ENCODE results near the gene TMEM255B.

TMEM255B gene

GRCh38 chr13:113816946-113817859 is 58.2 kb downstream of the TMEM255B start:
- in situ Hi-C loops (cut with MboI; ENCODE audit: low pct_unique_long_range_greater_than_20kb, low sequenced_read_pairs, unreplicated experiment): no loop called here
- DNase-seq (ENCODE audit: low spot score): peak; percentile 91
- peak; percentile 86 for TF ChIP-seq CTCF (IDR thresholded peaks at IDR 0.05; ENCODE audit: extremely low read depth, insufficient read depth, missing control alignments)

- no peak for DNase-seq (ENCODE audit: low spot score)
- in situ Hi-C loops (cut with MboI; ENCODE audit: low pct_unique_long_range_greater_than_20kb, low sequenced_read_pairs, unreplicated experiment): no loop called here
- TF ChIP-seq CTCF (IDR thresholded peaks at IDR 0.05; ENCODE audit: extremely low read depth, insufficient read depth, missing control alignments): no peak
Measured at GRCh38 chr13:113817860-113818691, 59.0 kb downstream of the TMEM255B start.

- in situ Hi-C loops (cut with MboI; ENCODE audit: low pct_unique_long_range_greater_than_20kb, low sequenced_read_pairs, unreplicated experiment): no loop called here
- DNase-seq (ENCODE audit: low spot score): no peak
- TF ChIP-seq CTCF (IDR thresholded peaks at IDR 0.05; ENCODE audit: extremely low read depth, insufficient read depth, missing control alignments): no peak
Measured at GRCh38 chr13:113818700-113819295, 59.8 kb downstream of the TMEM255B start.

- DNase-seq (ENCODE audit: low spot score): no peak
- in situ Hi-C loops (cut with MboI; ENCODE audit: low pct_unique_long_range_greater_than_20kb, low sequenced_read_pairs, unreplicated experiment): no loop called here
- TF ChIP-seq CTCF (IDR thresholded peaks at IDR 0.05; ENCODE audit: extremely low read depth, insufficient read depth, missing control alignments): no peak
Measured at GRCh38 chr13:113819341-113819730, 60.3 kb downstream of the TMEM255B start.

GRCh38 chr13:113819731-113820715 is 61.0 kb downstream of the TMEM255B start:
- in situ Hi-C loops (cut with MboI; ENCODE audit: low pct_unique_long_range_greater_than_20kb, low sequenced_read_pairs, unreplicated experiment): no loop called here
- TF ChIP-seq CTCF (IDR thresholded peaks at IDR 0.05; ENCODE audit: extremely low read depth, insufficient read depth, missing control alignments): no peak
- DNase-seq (ENCODE audit: low spot score): no peak

Data from GM13977 (cell line).